IPS-11a (cell line): Measurements from ENCODE around the gene ATP6V0B.

ENCODE experiments used
- H3K4me3 ChIP-seq: one replicate; pipeline ENCODE4 v1.5.1; 2013; ENCODE audit warnings: low read depth, low read length, control low read depth

ATP6V0B gene

GRCh38 chr1:44025816-44026215 lies 51.1 kb downstream of the ATP6V0B start:
- H3K4me3 ChIP-seq = no peak overlapping the region

GRCh38 chr1:44027320-44027719 lies 52.6 kb downstream of the ATP6V0B start:
- H3K4me3 ChIP-seq = no peak overlapping the region
